CD4-positive, alpha-beta T cell treated with Interleukin-15 for 4 hours (primary cell): ENCODE measurements around the gene ATF7.
"Not testable (repeated sequence)": the region's sequence is repeated elsewhere in the genome, so short reads cannot be mapped to it uniquely, and the experiment has no call there.

Source experiments
- DNase-seq: peaks from one replicate; pipeline ENCODE4 v3.0.0-alpha.2; 2020; ENCODE audit warnings: low spot score

The ATF7 gene

GRCh38 chr12:53625946-53626701, at the start of gene ATF7:
Gene ATF7 (minus strand): TSS chr12:53626382. CDS start chr12:53601000, 25,382 bp downstream.
- peak; percentile 98 for DNase-seq

GRCh38 chr12:53674977-53675700, 49.0 kb upstream of the ATF7 start:
- DNase-seq = no peak

- no peak for DNase-seq
Observed at GRCh38 chr12:53670971-53671370, 44.8 kb upstream of the ATF7 start.

- no peak for DNase-seq
Observed at GRCh38 chr12:53670308-53670707, 44.1 kb upstream of the ATF7 start.

GRCh38 chr12:53667080-53667479, 40.9 kb upstream of the ATF7 start:
- DNase-seq = no peak

GRCh38 chr12:53664936-53665335, 38.8 kb upstream of the ATF7 start:
- DNase-seq = no peak

GRCh38 chr12:53664191-53664590, 38.0 kb upstream of the ATF7 start:
- DNase-seq = no peak

- DNase-seq = no peak
Observed at GRCh38 chr12:53660041-53660440, 33.9 kb upstream of the ATF7 start.

GRCh38 chr12:53659571-53659981, 33.4 kb upstream of the ATF7 start:
- DNase-seq = no peak

- DNase-seq = no peak
Observed at GRCh38 chr12:53659011-53659551, 32.9 kb upstream of the ATF7 start.

GRCh38 chr12:53657041-53657440, 30.9 kb upstream of the ATF7 start:
- no peak for DNase-seq

- DNase-seq = no peak
Observed at GRCh38 chr12:53653595-53653994, 27.4 kb upstream of the ATF7 start.

GRCh38 chr12:53652366-53652765, 26.2 kb upstream of the ATF7 start:
- DNase-seq = no peak

- no peak for DNase-seq
Observed at GRCh38 chr12:53651737-53652136, 25.6 kb upstream of the ATF7 start.

GRCh38 chr12:53646300-53646699, 20.1 kb upstream of the ATF7 start:
- not testable (repeated sequence) for DNase-seq

- no peak for DNase-seq
Observed at GRCh38 chr12:53645165-53645564, 19.0 kb upstream of the ATF7 start.

- DNase-seq = no peak
Observed at GRCh38 chr12:53644133-53644532, 18.0 kb upstream of the ATF7 start.

GRCh38 chr12:53643232-53643979, 17.2 kb upstream of the ATF7 start:
- DNase-seq = no peak

GRCh38 chr12:53638057-53638456, 11.9 kb upstream of the ATF7 start:
- DNase-seq = no peak

- no peak for DNase-seq
Observed at GRCh38 chr12:53636641-53637040, 10.5 kb upstream of the ATF7 start.

- DNase-seq = not testable (repeated sequence)
Observed at GRCh38 chr12:53635708-53636107, 9.5 kb upstream of the ATF7 start.

- no peak for DNase-seq
Observed at GRCh38 chr12:53631721-53632120, 5.5 kb upstream of the ATF7 start.

GRCh38 chr12:53627919-53628318, 1.7 kb upstream of the ATF7 start:
- no peak for DNase-seq
